HUES48 (cell line): Measurements from ENCODE around the gene LIFR.

Experiments used
- H3K27ac ChIP-seq: one replicate; pipeline ENCODE4 v1.7.0; 2013; ENCODE audit warnings: low read depth, low read length, inconsistent platforms
- H3K27me3 ChIP-seq: 2 replicates; pipeline ENCODE4 v1.6.1; 2013; ENCODE audit warnings: mild to moderate bottlenecking, low read length; ENCODE audit not compliant: control insufficient read depth, insufficient read depth
- H3K36me3 ChIP-seq: 2 replicates; pipeline ENCODE4 v1.6.1; 2013; ENCODE audit warnings: low read length; ENCODE audit not compliant: control insufficient read depth, insufficient read depth
- H3K4me1 ChIP-seq: 2 replicates; pipeline ENCODE4 v1.6.1; 2013; ENCODE audit warnings: mild to moderate bottlenecking, low read length; ENCODE audit not compliant: control insufficient read depth, insufficient read depth
- H3K4me3 ChIP-seq: 2 replicates; pipeline ENCODE4 v1.5.1; 2013; ENCODE audit warnings: mild to moderate bottlenecking, low read depth, low read length
- H3K9ac ChIP-seq: 2 replicates; pipeline ENCODE4 v1.6.1; 2013; ENCODE audit warnings: mild to moderate bottlenecking, low read depth, low read length, moderate library complexity
- H3K9me3 ChIP-seq: 2 replicates; pipeline ENCODE4 v1.6.1; 2013; ENCODE audit warnings: low read length; ENCODE audit not compliant: control insufficient read depth, insufficient read depth

LIFR gene

GRCh38 chr5:38546691-38547146 lies 9.7 kb downstream of the LIFR start:
- Histone ChIP-seq H3K9ac (no peak overlapping the region), H3K36me3 (no peaks in the 10 kb centered on the region), H3K4me1 (peaks cover 6% of the 10 kb centered on the region; the same call in 1 of the 2 replicates), H3K27me3 (no peaks in the 10 kb centered on the region), H3K9me3 (no peaks in the 10 kb centered on the region), H3K27ac (no peak overlapping the region), H3K4me3 (no peak overlapping the region)

GRCh38 chr5:38543886-38544285 lies 12.6 kb downstream of the LIFR start:
- H3K27ac ChIP-seq, result no peak overlapping the region
- no peaks in the 10 kb centered on the region for H3K27me3 ChIP-seq
- H3K4me1 ChIP-seq, result no peaks in the 10 kb centered on the region

DNA sequence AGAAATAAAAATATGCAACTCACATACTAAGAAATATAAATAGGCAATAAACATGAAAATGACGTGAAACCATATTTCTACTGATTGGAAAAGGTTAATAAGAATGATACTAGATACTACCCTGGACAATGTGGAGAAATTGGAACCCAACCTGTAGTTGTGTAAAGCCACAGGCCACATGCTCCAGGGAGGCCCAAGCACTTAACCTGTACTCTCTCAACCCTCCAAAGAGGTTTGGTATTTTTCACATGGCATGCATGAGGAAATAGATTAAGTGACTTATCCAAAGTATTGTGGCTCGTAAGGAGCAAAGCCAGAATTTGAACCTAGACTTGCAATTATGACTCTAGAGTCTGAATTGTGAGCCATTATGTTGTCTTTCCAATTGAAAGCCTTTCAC lies 13.4 kb downstream of the LIFR start:
- Histone ChIP-seq H3K27me3 (no peaks in the 10 kb centered on the region), H3K9me3 (no peaks in the 10 kb centered on the region), H3K4me1 (no peaks in the 10 kb centered on the region), H3K4me3 (no peak overlapping the region), H3K9ac (no peak overlapping the region), H3K27ac (no peak overlapping the region), H3K36me3 (no peaks in the 10 kb centered on the region)

More at GRCh38 chr5:38543886-38544285, 12.6 kb downstream of the LIFR start:
- Histone ChIP-seq H3K36me3 (no peaks in the 10 kb centered on the region), H3K9ac (no peak overlapping the region), H3K9me3 (no peaks in the 10 kb centered on the region), H3K4me3 (no peak overlapping the region)

DNA sequence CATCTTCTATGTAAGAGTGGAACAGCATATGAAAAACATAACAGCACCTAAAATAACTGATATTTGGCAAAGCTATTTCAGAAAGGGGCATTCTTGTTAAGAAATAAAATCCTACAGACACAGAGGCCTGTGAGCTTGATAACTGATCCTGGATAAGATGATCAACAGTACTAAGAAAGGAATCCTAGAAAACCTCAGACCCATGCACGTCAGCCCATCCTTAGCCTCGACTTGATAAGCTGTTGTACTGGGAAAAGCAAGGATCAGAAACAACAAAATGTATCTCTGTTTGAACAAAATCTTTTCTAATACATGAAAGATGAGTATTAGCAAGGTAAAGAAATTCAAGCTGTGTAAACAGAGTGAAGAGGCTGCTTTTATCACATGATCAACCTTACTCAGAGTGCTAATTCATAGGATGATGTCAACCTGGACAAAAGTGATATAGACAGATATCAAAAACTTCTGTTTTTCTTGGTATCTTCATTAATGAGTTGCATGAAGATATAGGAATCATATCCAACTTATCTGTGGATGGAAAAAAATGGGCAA lies 15.2 kb downstream of the LIFR start:
- Histone ChIP-seq H3K4me1 (no peaks in the 10 kb centered on the region), H3K27ac (no peak overlapping the region), H3K27me3 (no peaks in the 10 kb centered on the region), H3K4me3 (no peak overlapping the region), H3K36me3 (no peaks in the 10 kb centered on the region), H3K9me3 (no peaks in the 10 kb centered on the region), H3K9ac (no peak overlapping the region)

DNA sequence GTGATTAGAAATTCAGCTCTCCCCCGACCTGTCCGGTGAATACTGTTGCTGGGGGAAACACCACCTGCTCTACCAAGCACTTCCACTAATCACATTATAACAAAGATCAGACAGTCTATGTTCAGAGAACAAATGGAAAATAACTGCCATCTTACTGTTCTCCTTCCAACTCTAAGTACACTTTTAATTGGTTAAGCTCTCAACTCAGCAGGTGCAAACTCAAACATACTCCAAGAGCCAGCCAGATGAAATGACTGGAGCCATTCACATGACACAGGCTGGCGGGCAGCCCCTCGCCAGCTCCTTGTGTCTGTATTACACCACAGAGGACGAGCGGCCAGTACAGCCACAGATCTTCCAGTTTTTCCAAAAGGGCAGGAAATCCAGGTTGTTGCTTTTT lies 16.1 kb downstream of the LIFR start:
- no peaks in the 10 kb centered on the region for H3K36me3 ChIP-seq
- no peak overlapping the region for H3K4me3 ChIP-seq
- H3K27ac ChIP-seq, result no peak overlapping the region
- no peaks in the 10 kb centered on the region for H3K27me3 ChIP-seq
- no peak overlapping the region for H3K9ac ChIP-seq
- H3K4me1 ChIP-seq, result peaks cover 6% of the 10 kb centered on the region; the same call in 1 of the 2 replicates
- no peaks in the 10 kb centered on the region for H3K9me3 ChIP-seq

DNA sequence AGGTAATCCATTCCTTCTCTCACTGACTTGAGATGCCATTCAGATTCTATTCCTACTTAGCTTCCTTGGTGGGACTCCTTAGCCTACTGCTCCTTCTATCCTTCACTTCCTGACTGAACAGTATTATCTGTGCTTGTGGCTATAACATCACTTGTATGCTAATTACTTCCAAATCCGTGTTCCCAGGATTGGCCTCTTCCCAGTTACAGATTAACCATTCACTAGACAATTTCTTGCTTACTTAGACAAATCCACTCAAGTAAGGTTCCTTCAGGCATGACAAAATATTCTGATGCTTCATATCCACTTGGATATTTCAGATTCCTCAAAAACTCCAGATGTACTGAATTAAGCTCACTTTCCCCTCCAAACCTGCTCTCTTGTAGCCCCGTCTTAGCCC lies 18.3 kb downstream of the LIFR start:
- Histone ChIP-seq H3K27me3 (no peaks in the 10 kb centered on the region), H3K9me3 (no peaks in the 10 kb centered on the region), H3K36me3 (no peaks in the 10 kb centered on the region), H3K4me3 (no peak overlapping the region), H3K27ac (no peak overlapping the region), H3K9ac (no peak overlapping the region), H3K4me1 (peaks cover 15% of the 10 kb centered on the region)

DNA sequence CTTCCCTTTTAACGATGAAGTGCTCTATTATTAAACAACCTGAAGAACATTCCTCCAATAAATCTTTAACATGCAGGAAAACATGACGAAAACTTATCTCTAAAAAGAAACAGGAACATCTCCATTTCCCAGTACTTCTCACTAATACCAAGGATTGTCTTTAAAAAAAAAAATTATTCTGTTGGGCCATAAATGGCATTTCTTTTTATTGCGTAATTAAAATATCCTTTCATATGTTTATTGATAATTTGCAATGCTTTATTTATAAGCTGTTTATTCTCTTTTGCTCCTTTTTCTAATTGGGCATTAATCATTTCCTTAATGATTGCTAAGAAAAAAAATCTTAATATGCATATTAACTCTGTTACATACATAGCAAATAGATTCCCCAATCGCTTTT lies 18.9 kb downstream of the LIFR start:
- no peak overlapping the region for H3K4me3 ChIP-seq

DNA sequence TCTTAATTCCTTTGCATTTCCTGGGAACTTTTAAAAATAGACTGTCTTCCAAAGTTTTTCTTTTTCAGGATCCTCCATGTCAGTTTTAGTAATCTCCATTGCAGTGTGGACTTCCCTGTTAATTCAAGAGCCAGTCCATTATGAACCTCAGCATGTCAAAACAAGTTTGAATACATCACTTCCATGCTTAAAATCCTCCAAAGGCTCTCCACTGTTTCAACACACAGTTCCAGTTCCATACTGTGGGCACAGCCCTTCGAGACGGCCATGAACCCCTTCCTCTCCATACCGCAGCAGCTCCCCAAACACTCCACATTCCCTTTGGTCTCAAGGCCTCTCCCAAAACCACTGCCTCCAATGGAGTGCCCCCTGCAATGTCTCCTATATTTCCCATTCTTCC lies 19.5 kb downstream of the LIFR start:
- no peaks in the 10 kb centered on the region for H3K27me3 ChIP-seq
- no peaks in the 10 kb centered on the region for H3K9me3 ChIP-seq
- no peak overlapping the region for H3K9ac ChIP-seq
- H3K4me1 ChIP-seq, result peaks cover 27% of the 10 kb centered on the region
- no peak overlapping the region for H3K27ac ChIP-seq
- no peak overlapping the region for H3K4me3 ChIP-seq
- no peaks in the 10 kb centered on the region for H3K36me3 ChIP-seq

More for the DNA sequence above, 18.9 kb downstream of the LIFR start:
- Histone ChIP-seq H3K27ac (no peak overlapping the region), H3K9me3 (no peaks in the 10 kb centered on the region), H3K4me1 (peaks cover 21% of the 10 kb centered on the region), H3K9ac (no peak overlapping the region), H3K27me3 (no peaks in the 10 kb centered on the region), H3K36me3 (no peaks in the 10 kb centered on the region)

GRCh38 chr5:38535845-38536244 lies 20.6 kb downstream of the LIFR start:
- Histone ChIP-seq H3K4me3 (no peak overlapping the region), H3K27ac (no peak overlapping the region), H3K9ac (no peak overlapping the region), H3K4me1 (peaks cover 29% of the 10 kb centered on the region), H3K36me3 (no peaks in the 10 kb centered on the region), H3K27me3 (no peaks in the 10 kb centered on the region), H3K9me3 (no peaks in the 10 kb centered on the region)

DNA sequence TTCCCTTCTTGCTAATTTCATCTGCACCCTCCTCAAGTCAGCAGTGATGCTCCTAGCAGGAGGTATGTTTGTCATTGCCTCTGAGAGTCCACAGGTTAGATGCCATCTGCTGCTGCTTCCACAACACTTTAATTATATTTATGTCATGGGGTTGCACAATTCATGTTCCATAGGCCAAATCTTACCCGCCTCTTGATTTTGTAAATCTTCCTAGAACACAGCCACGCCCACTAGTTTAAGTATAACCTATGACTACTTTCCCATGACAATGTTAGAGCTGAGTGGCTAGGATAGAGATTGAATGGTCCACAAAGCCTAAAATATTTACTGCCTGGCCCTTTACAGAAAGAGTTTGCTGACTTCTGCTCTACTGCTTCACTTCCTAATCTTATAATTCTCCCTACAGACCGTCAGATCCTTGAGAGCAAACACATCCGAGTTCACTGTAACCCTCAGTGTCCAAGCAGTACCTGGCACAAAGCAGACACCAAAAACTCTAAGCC lies 21.1 kb downstream of the LIFR start:
- Histone ChIP-seq H3K27ac (no peak overlapping the region), H3K9me3 (no peaks in the 10 kb centered on the region), H3K4me1 (peaks cover 29% of the 10 kb centered on the region), H3K27me3 (no peaks in the 10 kb centered on the region), H3K4me3 (no peak overlapping the region), H3K36me3 (no peaks in the 10 kb centered on the region), H3K9ac (no peak overlapping the region)

GRCh38 chr5:38534156-38534453 lies 22.3 kb downstream of the LIFR start:
- Histone ChIP-seq H3K9ac (no peak overlapping the region), H3K4me3 (no peak overlapping the region), H3K27ac (no peak overlapping the region), H3K27me3 (no peaks in the 10 kb centered on the region), H3K9me3 (no peaks in the 10 kb centered on the region), H3K36me3 (no peaks in the 10 kb centered on the region), H3K4me1 (peaks cover 29% of the 10 kb centered on the region)
